GM12878 (cell line): ENCODE data around the gene CAV1.

Source experiments
- CBFB ChIP-seq: IDR thresholded peaks from 2 replicates; pipeline ENCODE4 v1.6.1; 2016; ENCODE audit warnings: antibody characterized with exemption, low read depth
- CBX3 ChIP-seq: fragments of 200-600 bp; sonication (generic); IDR thresholded peaks from 2 replicates; pipeline ENCODE4 v1.6.1; 2016; ENCODE audit warnings: low read depth, borderline replicate concordance
- EP300 ChIP-seq, 2 experiments: fragments of 150-350 bp in 1 of 2; IDR thresholded peaks; 2 replicates each; pipeline ENCODE4 v1.6.1; 2011 to 2012; ENCODE audit warnings: low read depth in 2 of 2, low read length in 2 of 2, borderline replicate concordance in 1 of 2, improper control_type of control experiment in 1 of 2, inconsistent platforms in 1 of 2; ENCODE audit not compliant: control insufficient read depth in 1 of 2
- EZH2 ChIP-seq: IDR thresholded peaks from 2 replicates; pipeline ENCODE4 v1.6.1; 2012; ENCODE audit warnings: low read depth, mild to moderate bottlenecking, control low read depth, inconsistent platforms, low read length, borderline replicate concordance; ENCODE audit not compliant: control insufficient read depth
- MXI1 ChIP-seq: fragments of 150-350 bp; IDR thresholded peaks from 2 replicates; pipeline ENCODE4 v1.6.1; 2011; ENCODE audit warnings: low read depth, mild to moderate bottlenecking, inconsistent platforms, low read length, improper control_type of control experiment
- PAX5 ChIP-seq: IDR thresholded peaks from 2 replicates; pipeline ENCODE4 v1.6.1; 2011; ENCODE audit warnings: low read depth, low read length, borderline replicate concordance
- RELA ChIP-seq: fragments of 450-650 bp; IDR thresholded peaks from 2 replicates; pipeline ENCODE4 v1.8.0; 2014; ENCODE audit warnings: borderline replicate concordance; ENCODE audit not compliant: partially characterized antibody
- SMC3 ChIP-seq: IDR thresholded peaks from 2 replicates; pipeline ENCODE4 v1.6.1; 2011; ENCODE audit warnings: low read length, improper control_type of control experiment, borderline replicate concordance
- SREBF2 ChIP-seq: IDR thresholded peaks from 2 replicates; pipeline ENCODE4 v1.6.1; 2012; ENCODE audit warnings: mild to moderate bottlenecking, low read length
- TF ChIP-seq, protein P1 (sequence below), 3 experiments: IDR thresholded peaks in 2 of 3; conservative IDR thresholded peaks in 1 of 3; 2 replicates each; pipeline ENCODE4 v1.5.1; 2011; ENCODE audit warnings: low read depth in 3 of 3, low read length in 3 of 3, mild to moderate bottlenecking in 3 of 3, control low read depth in 2 of 3, moderate library complexity in 2 of 3, inconsistent platforms in 1 of 3, mixed read lengths in 1 of 3; ENCODE audit not compliant: control insufficient read depth in 2 of 3, insufficient read depth in 1 of 3; ENCODE audit errors: extremely low read depth in 1 of 3
- TF ChIP-seq, protein P2 (sequence below): fragments of 450-650 bp; formaldehyde crosslinking; IDR thresholded peaks from 2 replicates; pipeline ENCODE4 v1.5.0; 2022; ENCODE audit warnings: mild to moderate bottlenecking, missing genetic modification characterization
- TF ChIP-seq, protein P3 (sequence below): IDR thresholded peaks from 2 replicates; pipeline ENCODE4 v1.6.1; 2011; ENCODE audit warnings: borderline replicate concordance, low read depth, mild to moderate bottlenecking, moderate library complexity, low read length; ENCODE audit not compliant: insufficient read depth, poor library complexity, severe bottlenecking
- TF ChIP-seq, protein P4 (sequence below): fragments of 450-650 bp; IDR thresholded peaks from 2 replicates; pipeline ENCODE4 v1.6.1; 2016; ENCODE audit warnings: mild to moderate bottlenecking, moderate library complexity, borderline replicate concordance

DNA sequence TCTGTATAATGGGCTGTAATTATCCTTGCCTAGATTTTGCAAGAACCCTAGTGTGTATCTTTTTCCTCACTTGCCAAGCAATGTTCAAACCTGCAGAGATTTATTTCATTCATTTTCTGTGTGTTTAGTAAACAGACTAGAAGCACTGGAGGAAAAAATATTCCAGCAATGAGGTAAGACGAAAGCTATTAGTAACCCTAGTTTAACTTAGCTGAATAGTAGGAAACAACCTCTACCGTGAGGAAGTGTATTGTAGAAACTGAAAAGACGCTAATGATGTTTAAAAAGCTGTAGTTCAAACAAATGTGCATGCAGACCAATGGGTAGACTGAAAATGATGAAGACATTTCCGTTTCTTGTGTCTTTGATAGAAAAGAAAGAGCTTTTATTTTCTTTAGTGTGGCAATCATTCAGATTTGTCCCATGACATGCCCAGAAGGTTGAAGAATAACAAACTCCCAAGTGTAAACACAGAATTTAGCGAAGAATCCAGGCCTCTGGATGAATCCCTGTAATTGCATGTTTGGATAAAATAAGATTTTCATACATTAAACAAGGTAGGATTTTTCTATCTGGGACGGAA, 20.7 kb downstream of the CAV1 start:
- TF ChIP-seq, protein P1, sequence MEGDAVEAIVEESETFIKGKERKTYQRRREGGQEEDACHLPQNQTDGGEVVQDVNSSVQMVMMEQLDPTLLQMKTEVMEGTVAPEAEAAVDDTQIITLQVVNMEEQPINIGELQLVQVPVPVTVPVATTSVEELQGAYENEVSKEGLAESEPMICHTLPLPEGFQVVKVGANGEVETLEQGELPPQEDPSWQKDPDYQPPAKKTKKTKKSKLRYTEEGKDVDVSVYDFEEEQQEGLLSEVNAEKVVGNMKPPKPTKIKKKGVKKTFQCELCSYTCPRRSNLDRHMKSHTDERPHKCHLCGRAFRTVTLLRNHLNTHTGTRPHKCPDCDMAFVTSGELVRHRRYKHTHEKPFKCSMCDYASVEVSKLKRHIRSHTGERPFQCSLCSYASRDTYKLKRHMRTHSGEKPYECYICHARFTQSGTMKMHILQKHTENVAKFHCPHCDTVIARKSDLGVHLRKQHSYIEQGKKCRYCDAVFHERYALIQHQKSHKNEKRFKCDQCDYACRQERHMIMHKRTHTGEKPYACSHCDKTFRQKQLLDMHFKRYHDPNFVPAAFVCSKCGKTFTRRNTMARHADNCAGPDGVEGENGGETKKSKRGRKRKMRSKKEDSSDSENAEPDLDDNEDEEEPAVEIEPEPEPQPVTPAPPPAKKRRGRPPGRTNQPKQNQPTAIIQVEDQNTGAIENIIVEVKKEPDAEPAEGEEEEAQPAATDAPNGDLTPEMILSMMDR (IDR thresholded peaks at IDR 0.05 in 2 of 3, conservative IDR thresholded peaks at IDR 0.05 in 1 of 3; ENCODE audit: control insufficient read depth in 2 of 3, extremely low read depth in 1 of 3, insufficient read depth in 1 of 3, low read depth in 3 of 3, low read length in 3 of 3): no peak
- TF ChIP-seq PAX5: no peak
- TF ChIP-seq, protein P2, sequence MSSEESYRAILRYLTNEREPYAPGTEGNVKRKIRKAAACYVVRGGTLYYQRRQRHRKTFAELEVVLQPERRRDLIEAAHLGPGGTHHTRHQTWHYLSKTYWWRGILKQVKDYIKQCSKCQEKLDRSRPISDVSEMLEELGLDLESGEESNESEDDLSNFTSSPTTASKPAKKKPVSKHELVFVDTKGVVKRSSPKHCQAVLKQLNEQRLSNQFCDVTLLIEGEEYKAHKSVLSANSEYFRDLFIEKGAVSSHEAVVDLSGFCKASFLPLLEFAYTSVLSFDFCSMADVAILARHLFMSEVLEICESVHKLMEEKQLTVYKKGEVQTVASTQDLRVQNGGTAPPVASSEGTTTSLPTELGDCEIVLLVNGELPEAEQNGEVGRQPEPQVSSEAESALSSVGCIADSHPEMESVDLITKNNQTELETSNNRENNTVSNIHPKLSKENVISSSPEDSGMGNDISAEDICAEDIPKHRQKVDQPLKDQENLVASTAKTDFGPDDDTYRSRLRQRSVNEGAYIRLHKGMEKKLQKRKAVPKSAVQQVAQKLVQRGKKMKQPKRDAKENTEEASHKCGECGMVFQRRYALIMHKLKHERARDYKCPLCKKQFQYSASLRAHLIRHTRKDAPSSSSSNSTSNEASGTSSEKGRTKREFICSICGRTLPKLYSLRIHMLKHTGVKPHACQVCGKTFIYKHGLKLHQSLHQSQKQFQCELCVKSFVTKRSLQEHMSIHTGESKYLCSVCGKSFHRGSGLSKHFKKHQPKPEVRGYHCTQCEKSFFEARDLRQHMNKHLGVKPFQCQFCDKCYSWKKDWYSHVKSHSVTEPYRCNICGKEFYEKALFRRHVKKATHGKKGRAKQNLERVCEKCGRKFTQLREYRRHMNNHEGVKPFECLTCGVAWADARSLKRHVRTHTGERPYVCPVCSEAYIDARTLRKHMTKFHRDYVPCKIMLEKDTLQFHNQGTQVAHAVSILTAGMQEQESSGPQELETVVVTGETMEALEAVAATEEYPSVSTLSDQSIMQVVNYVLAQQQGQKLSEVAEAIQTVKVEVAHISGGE (CRISPR knock-in tag): no peak
- TF ChIP-seq SMC3: no peak
- no peak for TF ChIP-seq RELA
- TF ChIP-seq, protein P3, sequence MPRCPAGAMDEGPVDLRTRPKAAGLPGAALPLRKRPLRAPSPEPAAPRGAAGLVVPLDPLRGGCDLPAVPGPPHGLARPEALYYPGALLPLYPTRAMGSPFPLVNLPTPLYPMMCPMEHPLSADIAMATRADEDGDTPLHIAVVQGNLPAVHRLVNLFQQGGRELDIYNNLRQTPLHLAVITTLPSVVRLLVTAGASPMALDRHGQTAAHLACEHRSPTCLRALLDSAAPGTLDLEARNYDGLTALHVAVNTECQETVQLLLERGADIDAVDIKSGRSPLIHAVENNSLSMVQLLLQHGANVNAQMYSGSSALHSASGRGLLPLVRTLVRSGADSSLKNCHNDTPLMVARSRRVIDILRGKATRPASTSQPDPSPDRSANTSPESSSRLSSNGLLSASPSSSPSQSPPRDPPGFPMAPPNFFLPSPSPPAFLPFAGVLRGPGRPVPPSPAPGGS: no peak
- no peak for TF ChIP-seq CBX3
- TF ChIP-seq, protein P4, sequence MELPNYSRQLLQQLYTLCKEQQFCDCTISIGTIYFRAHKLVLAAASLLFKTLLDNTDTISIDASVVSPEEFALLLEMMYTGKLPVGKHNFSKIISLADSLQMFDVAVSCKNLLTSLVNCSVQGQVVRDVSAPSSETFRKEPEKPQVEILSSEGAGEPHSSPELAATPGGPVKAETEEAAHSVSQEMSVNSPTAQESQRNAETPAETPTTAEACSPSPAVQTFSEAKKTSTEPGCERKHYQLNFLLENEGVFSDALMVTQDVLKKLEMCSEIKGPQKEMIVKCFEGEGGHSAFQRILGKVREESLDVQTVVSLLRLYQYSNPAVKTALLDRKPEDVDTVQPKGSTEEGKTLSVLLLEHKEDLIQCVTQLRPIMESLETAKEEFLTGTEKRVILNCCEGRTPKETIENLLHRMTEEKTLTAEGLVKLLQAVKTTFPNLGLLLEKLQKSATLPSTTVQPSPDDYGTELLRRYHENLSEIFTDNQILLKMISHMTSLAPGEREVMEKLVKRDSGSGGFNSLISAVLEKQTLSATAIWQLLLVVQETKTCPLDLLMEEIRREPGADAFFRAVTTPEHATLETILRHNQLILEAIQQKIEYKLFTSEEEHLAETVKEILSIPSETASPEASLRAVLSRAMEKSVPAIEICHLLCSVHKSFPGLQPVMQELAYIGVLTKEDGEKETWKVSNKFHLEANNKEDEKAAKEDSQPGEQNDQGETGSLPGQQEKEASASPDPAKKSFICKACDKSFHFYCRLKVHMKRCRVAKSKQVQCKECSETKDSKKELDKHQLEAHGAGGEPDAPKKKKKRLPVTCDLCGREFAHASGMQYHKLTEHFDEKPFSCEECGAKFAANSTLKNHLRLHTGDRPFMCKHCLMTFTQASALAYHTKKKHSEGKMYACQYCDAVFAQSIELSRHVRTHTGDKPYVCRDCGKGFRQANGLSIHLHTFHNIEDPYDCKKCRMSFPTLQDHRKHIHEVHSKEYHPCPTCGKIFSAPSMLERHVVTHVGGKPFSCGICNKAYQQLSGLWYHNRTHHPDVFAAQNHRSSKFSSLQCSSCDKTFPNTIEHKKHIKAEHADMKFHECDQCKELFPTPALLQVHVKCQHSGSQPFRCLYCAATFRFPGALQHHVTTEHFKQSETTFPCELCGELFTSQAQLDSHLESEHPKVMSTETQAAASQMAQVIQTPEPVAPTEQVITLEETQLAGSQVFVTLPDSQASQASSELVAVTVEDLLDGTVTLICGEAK: no peak
- no peak for TF ChIP-seq EZH2
- no peak for TF ChIP-seq EP300 (IDR thresholded peaks at IDR 0.05; ENCODE audit: borderline replicate concordance in 1 of 2, control insufficient read depth in 1 of 2, low read depth in 2 of 2, low read length in 2 of 2)
- TF ChIP-seq CBFB: no peak
- TF ChIP-seq SREBF2: no peak
- no peak for TF ChIP-seq MXI1
